ENCODE results near the gene TNNC2.

DNA sequence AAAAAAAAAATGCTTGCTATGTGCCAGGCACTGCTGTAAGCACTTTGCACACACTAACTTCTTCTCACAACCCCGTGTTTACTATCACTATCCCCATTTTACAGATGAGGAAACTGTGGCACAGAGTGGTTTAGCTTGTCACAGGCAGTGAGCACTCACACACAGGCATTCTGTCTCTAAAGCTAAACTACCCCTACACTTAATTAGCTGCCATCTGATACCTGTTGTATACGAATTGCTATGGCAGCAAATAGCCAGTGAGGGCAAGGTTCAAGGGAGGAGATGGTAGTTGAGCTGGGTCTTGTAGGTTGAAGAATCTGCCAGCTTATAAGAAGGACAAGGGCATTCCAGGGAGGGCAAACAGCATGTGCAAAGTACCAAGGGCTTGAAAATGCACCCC lies 5.2 kb downstream of the TNNC2 start:
- no peak for TF ChIP-seq CTCF (IDR thresholded peaks at IDR 0.05)
- no peak for TF ChIP-seq POLR2A (IDR thresholded peaks at IDR 0.05)

All from adrenal gland (tissue), 5 donors.